Subcutaneous adipose tissue (tissue), 4 donors: Measurements from ENCODE around the gene RNF150. TPM values are rescaled to one million over a fixed set of nuclear protein-coding genes. Genes with fewer than 3 reads are reported as not detected.

Experiments
- total RNA-seq, 4 donors: library from RNA; depleted of rRNA; stranded (reverse); fragments of >200 nt; gene quantifications; one replicate each; pipeline ENCODE4 v1.1.0, GENCODE V29; 2016
- TF ChIP-seq, protein P1 (sequence below): fragments of 450-650 bp; IDR thresholded peaks from one replicate; pipeline ENCODE4 v1.5.1; 2016; ENCODE audit warnings: low read depth, mild to moderate bottlenecking, control low read depth, antibody characterized with exemption, moderate library complexity

The RNF150 gene
- total RNA-seq, 4 donors from 2014 or later, result 8.6 to 44.8 (median 22.6) TPM

DNA sequence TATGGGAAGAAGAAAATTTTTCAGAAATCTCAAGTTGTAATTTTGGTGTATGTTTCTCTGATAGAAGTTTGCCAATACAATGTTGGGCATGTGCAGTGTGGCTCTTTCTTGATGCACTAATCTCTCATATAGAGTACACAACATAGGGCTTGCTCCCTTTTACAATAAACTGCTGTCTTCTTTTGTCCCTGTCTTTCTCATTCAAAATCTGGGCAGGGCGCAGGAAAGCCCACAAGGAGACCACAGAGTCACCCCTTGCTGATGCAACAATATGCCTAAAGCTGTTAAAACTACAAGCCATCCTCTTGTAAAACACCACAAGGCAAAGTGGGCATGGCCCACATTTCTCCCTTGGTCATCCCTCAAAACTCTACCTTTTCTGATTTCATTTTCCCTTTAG is 313.7 kb downstream of the RNF150 start:
- TF ChIP-seq, protein P1, sequence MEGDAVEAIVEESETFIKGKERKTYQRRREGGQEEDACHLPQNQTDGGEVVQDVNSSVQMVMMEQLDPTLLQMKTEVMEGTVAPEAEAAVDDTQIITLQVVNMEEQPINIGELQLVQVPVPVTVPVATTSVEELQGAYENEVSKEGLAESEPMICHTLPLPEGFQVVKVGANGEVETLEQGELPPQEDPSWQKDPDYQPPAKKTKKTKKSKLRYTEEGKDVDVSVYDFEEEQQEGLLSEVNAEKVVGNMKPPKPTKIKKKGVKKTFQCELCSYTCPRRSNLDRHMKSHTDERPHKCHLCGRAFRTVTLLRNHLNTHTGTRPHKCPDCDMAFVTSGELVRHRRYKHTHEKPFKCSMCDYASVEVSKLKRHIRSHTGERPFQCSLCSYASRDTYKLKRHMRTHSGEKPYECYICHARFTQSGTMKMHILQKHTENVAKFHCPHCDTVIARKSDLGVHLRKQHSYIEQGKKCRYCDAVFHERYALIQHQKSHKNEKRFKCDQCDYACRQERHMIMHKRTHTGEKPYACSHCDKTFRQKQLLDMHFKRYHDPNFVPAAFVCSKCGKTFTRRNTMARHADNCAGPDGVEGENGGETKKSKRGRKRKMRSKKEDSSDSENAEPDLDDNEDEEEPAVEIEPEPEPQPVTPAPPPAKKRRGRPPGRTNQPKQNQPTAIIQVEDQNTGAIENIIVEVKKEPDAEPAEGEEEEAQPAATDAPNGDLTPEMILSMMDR, result no peak

DNA sequence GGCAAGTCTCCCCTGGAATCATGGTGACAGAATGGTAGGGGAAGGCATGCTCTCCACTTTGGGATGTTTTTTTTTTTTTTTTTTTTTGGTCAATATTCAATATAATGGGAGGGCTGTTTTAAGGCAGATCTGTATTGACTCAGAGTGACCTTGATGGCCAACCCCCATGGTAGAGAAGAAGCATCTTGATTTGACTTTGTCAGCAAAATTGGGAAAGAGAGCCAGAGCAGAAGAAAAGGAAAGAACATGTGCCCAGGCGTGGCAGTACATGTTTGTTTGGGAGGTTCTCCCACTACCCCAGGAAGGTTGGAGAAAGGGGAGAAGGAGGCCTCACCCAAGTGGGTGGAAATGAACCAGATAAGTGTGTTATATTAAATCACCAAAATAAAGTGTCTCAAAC is 314.8 kb downstream of the RNF150 start:
- TF ChIP-seq, protein P1, result no peak

DNA sequence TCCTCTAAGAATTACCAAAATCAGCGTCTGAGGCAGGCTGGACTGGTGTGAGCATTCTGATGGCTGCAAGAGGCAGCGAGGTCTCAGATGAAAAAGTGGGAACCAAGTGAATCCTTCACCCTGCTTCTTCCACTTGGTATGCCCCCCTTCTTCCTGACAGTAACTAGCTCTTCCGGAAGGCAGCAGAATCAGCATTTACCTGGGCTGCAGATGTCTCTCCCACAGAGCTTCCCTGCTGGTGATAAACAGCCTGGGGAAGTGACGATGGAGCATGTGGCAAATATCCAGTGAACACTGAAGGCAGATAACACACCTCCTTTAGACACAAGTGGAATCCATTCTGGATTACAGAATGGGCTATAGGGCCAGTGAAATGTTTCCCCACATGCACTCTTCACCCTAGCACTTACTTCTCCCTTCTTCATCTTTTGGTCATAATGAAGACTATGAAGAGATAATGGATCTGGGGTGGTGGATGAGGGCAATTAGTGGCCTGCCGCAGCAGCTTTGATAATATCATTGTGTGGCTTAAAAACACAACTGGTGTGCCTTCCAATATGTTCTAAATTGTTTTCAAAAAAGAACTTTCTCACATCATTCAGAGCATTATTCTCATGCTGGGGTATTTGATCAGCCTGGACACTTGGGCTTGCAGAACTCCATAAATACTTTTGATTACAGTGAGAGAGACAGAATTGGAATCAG is 316.3 kb downstream of the RNF150 start:
- TF ChIP-seq, protein P1, result no peak

DNA sequence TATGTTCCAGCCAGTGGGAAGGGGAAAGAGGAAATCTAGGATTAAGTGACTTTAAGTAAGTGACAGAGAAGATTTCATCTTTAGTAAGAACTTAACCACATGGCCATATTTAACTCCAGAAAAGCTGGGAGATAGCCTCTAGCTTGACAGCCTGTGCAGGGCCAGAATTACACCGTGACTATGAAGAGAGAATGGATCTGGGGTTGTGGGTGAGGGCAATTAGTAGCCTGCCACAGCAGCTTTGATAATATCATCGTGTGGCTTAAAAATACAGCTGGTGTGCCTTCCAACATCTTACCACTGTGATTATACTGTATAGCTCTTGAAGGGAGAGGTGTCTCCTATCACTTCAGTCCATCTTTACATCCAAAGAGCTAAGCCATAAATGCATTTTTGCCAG is 319.5 kb downstream of the RNF150 start:
- TF ChIP-seq, protein P1, result no peak

DNA sequence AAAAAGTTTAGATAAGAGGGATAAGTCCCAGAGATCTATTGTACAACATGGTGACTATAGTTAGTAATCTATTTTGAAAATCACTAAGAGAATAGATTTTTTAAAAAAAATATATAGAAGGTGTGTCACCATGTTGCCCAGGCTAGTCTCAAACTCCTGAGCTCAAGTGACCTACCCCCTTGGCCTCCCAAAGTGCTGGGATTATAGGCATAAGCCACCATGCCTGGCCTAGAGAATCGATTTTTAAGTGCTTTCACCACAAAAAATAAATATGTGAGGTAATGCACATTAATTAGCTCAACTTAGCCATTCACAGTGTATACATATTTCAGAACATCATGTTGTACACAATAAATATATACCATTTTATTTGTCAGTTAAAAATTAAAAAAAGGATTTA is 320.4 kb downstream of the RNF150 start:
- TF ChIP-seq, protein P1, result no peak

DNA sequence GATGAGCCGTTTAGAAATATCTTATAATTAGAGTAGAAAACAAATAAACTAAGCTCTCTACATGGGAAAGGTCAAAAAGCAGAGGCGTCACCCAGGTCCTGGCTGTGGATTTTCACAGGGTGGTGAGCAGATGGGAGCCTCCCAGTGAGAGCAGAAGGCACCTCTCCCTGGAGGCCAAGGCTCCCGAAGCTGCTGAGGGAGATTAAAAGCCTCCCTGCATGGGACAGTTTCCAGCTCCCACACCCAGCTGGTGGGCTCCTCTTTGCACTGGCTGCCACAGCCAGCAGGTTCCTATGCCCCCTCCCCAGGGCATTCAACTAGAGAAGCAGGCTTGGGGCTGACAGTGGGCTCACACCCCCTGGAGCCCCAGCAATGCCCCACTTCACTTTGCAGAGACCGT is 321.8 kb downstream of the RNF150 start:
- TF ChIP-seq, protein P1, result no peak

Other genes starting within 250 kb of the RNF150 start
- gene ZNF330, start 87.4 kb upstream of the RNF150 start, total RNA-seq, result 10 to 100 TPM; 34.1 to 63.9 (median 44.1) TPM